HepG2 (cell line): ENCODE data around the gene KRT12. TPM values are rescaled to one million over a fixed set of nuclear protein-coding genes. Genes with fewer than 3 reads are reported as not detected.

ENCODE experiments used
- KLF12 ChIP-seq: sonication (generic); formaldehyde crosslinking; IDR thresholded peaks from 2 replicates; pipeline ENCODE4 v1.4.0; 2020; ENCODE audit warnings: missing genetic modification reagents, borderline replicate concordance
- NKX3-1 ChIP-seq: sonication (generic); formaldehyde crosslinking; IDR thresholded peaks from 2 replicates; pipeline ENCODE4 v1.5.0; 2020; ENCODE audit warnings: missing genetic modification reagents
- NR2C2 ChIP-seq: sonication (generic); formaldehyde crosslinking; IDR thresholded peaks from 2 replicates; pipeline ENCODE4 v1.4.0; 2020; ENCODE audit warnings: missing genetic modification reagents, mild to moderate bottlenecking, moderate library complexity, borderline replicate concordance
- PHF8 ChIP-seq: sonication (generic); formaldehyde crosslinking; IDR thresholded peaks from 2 replicates; pipeline ENCODE4 v1.5.0; 2020; ENCODE audit warnings: missing genetic modification reagents
- SYNCRIP ChIP-seq: fragments of 200-400 bp; formaldehyde crosslinking; IDR thresholded peaks from 2 replicates; pipeline ENCODE4 v1.6.1; 2018; ENCODE audit warnings: mild to moderate bottlenecking, low read depth, low read length; ENCODE audit not compliant: insufficient read depth
- ZBTB46 ChIP-seq: sonication (generic); formaldehyde crosslinking; IDR thresholded peaks from 2 replicates; pipeline ENCODE4 v1.4.0; 2020; ENCODE audit warnings: mild to moderate bottlenecking, missing genetic modification reagents, borderline replicate concordance
- ZFP1 ChIP-seq: IDR thresholded peaks from 2 replicates; pipeline ENCODE4 v1.6.1; 2016
- ZFP82 ChIP-seq: sonication (generic); formaldehyde crosslinking; IDR thresholded peaks from 2 replicates; pipeline ENCODE4 v1.5.1; 2020; ENCODE audit warnings: mild to moderate bottlenecking, missing genetic modification reagents, borderline replicate concordance
- ZNF235 ChIP-seq: sonication (generic); formaldehyde crosslinking; IDR thresholded peaks from 2 replicates; pipeline ENCODE4 v1.8.1; 2023; ENCODE audit warnings: mild to moderate bottlenecking, missing genetic modification reagents, borderline replicate concordance
- ZNF296 ChIP-seq: sonication (generic); formaldehyde crosslinking; conservative IDR thresholded peaks from 2 replicates; pipeline ENCODE4 v1.5.0; 2020; ENCODE audit warnings: mild to moderate bottlenecking, missing genetic modification reagents
- ZNF713 ChIP-seq: sonication (generic); formaldehyde crosslinking; IDR thresholded peaks from 2 replicates; pipeline ENCODE4 v1.4.0; 2020; ENCODE audit warnings: mild to moderate bottlenecking, missing genetic modification reagents
- ZNF720 ChIP-seq: sonication (generic); formaldehyde crosslinking; IDR thresholded peaks from 2 replicates; pipeline ENCODE4 v1.4.0; 2020; ENCODE audit warnings: missing genetic modification reagents
- polyA plus RNA-seq, 8 experiments: library from polyadenylated mRNA; depleted of rRNA in 3 of 8; stranded (reverse) in 7 of 8; unstranded in 1 of 8; fragments of >200 nt; fragmentation: Illumina TruSeq in 4 of 8; extraction: Trizol in 4 of 8; gene quantifications; 2 replicates each; pipeline versions ENCODE4 v1.2.1 to v1.2.3, GENCODE V29; 2011 to 2016; ENCODE audit warnings: low read depth in 4 of 8, missing spikeins in 1 of 8, mixed read lengths in 1 of 8; ENCODE audit not compliant: insufficient read depth in 1 of 8
- total RNA-seq, 5 experiments: library from RNA; depleted of rRNA; stranded (reverse); fragments of >200 nt; fragmentation: Illumina TruSeq; extraction: Trizol; gene quantifications; 2 replicates each; pipeline ENCODE4 v1.2.3, GENCODE V29; 2016; ENCODE audit warnings: low read depth in 1 of 5
- TF ChIP-seq, protein P1 (sequence below): sonication (generic); formaldehyde crosslinking; IDR thresholded peaks from 2 replicates; pipeline ENCODE4 v1.4.0; 2020; ENCODE audit warnings: mild to moderate bottlenecking, missing genetic modification reagents
- TF ChIP-seq, protein P2 (sequence below): sonication (generic); formaldehyde crosslinking; IDR thresholded peaks from 2 replicates; pipeline ENCODE4 v1.5.1; 2020; ENCODE audit warnings: mild to moderate bottlenecking, missing genetic modification reagents
- TF ChIP-seq, protein P3 (sequence below): sonication (generic); formaldehyde crosslinking; IDR thresholded peaks from 2 replicates; pipeline ENCODE4 v1.5.0; 2020; ENCODE audit warnings: mild to moderate bottlenecking, missing genetic modification reagents
- TF ChIP-seq, protein P4 (sequence below): sonication (generic); formaldehyde crosslinking; IDR thresholded peaks from 2 replicates; pipeline ENCODE4 v1.4.0; 2020; ENCODE audit warnings: missing genetic modification reagents
- TF ChIP-seq, protein P5 (sequence below): sonication (generic); formaldehyde crosslinking; IDR thresholded peaks from 2 replicates; pipeline ENCODE4 v1.5.1; 2020; ENCODE audit warnings: mild to moderate bottlenecking, missing genetic modification reagents, borderline replicate concordance
- TF ChIP-seq, protein P6 (sequence below): sonication (generic); formaldehyde crosslinking; IDR thresholded peaks from 2 replicates; pipeline ENCODE4 v1.9.0; 2021; ENCODE audit warnings: missing genetic modification reagents, borderline replicate concordance

The KRT12 gene
- total and polyA plus RNA-seq, 2 of the 13 experiments (the other 11 are each of a cell fraction or from before 2014, with no cell fraction given) = 0.07 to 0.09 TPM

DNA sequence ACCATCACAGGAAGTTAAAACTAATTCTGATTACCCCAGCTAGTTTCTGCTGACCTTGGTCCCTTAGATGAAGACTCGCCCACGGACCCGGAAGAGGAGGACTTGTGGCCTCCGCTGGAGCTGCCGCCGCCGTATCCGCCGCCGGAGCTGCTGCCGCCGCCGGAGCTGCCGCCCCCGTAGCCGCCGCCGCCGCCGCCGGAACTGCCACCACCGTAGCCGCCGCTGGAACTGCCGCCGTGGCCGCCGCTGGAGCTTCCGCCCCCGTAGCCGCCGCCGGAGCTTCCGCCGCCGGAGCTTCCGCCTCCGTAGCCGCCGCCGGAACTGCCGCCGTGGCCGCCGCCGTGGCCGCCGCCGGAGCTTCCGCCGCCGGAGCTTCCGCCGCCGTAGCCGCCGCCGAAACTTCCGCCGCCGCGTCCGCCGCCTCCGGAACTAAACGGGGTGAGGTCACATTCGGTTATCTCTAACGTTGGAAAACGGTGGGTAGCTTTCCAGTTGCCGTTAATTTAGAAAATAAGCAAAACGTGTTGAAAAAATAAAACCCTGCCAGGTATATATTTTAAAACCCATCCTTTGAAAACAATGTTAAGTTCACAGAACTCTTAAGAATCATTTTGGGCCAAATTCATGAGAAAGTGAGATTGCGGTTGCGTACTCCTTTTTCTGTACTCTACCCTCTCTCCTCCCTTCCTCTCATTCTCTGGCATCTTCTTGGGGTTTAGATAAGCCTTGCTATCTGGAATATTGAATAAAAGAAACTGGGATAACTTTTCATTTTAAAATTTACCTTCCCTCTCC, 48.1 kb downstream of the KRT12 start (continued):
- TF ChIP-seq ZBTB46 (no peak), PHF8 (CRISPR knock-in tag) (peak; percentile 71), KLF12 (CRISPR knock-in tag) (no peak), ZNF713 (no peak), NR2C2 (CRISPR knock-in tag) (peak; percentile 98), SYNCRIP (no peak), ZFP1 (no peak), NKX3-1 (CRISPR knock-in tag) (no peak), ZNF235 (no peak), ZNF720 (CRISPR knock-in tag) (no peak), ZNF296 (CRISPR knock-in tag) (no peak), ZFP82 (peak; percentile 60; the same call in 1 of the 2 replicates)
- TF ChIP-seq, protein P1, sequence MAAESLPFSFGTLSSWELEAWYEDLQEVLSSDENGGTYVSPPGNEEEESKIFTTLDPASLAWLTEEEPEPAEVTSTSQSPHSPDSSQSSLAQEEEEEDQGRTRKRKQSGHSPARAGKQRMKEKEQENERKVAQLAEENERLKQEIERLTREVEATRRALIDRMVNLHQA = no peak; the same call in 1 of the 2 replicates
- TF ChIP-seq, protein P2, sequence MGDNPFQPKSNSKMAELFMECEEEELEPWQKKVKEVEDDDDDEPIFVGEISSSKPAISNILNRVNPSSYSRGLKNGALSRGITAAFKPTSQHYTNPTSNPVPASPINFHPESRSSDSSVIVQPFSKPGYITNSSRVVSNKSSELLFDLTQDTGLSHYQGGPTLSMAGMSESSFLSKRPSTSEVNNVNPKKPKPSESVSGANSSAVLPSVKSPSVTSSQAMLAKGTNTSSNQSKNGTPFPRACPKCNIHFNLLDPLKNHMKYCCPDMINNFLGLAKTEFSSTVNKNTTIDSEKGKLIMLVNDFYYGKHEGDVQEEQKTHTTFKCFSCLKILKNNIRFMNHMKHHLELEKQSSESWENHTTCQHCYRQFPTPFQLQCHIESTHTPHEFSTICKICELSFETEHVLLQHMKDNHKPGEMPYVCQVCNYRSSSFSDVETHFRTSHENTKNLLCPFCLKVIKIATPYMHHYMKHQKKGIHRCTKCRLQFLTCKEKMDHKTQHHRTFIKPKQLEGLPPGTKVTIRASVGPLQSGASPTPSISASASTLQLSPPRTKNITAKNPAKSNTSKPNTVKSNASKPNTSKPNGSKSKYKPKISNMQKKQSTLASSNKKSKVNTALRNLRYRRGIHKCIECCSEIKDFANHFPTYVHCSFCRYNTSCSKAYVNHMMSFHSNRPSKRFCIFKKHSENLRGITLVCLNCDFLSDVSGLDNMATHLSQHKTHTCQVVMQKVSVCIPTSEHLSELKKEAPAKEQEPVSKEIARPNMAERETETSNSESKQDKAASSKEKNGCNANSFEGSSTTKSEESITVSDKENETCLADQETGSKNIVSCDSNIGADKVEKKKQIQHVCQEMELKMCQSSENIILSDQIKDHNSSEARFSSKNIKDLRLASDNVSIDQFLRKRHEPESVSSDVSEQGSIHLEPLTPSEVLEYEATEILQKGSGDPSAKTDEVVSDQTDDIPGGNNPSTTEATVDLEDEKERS (CRISPR knock-in tag) = no peak
- TF ChIP-seq, protein P3, sequence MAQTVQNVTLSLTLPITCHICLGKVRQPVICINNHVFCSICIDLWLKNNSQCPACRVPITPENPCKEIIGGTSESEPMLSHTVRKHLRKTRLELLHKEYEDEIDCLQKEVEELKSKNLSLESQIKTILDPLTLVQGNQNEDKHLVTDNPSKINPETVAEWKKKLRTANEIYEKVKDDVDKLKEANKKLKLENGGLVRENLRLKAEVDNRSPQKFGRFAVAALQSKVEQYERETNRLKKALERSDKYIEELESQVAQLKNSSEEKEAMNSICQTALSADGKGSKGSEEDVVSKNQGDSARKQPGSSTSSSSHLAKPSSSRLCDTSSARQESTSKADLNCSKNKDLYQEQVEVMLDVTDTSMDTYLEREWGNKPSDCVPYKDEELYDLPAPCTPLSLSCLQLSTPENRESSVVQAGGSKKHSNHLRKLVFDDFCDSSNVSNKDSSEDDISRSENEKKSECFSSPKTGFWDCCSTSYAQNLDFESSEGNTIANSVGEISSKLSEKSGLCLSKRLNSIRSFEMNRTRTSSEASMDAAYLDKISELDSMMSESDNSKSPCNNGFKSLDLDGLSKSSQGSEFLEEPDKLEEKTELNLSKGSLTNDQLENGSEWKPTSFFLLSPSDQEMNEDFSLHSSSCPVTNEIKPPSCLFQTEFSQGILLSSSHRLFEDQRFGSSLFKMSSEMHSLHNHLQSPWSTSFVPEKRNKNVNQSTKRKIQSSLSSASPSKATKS (CRISPR knock-in tag) = no peak
- TF ChIP-seq, protein P4, sequence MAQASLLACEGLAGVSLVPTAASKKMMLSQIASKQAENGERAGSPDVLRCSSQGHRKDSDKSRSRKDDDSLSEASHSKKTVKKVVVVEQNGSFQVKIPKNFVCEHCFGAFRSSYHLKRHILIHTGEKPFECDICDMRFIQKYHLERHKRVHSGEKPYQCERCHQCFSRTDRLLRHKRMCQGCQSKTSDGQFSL (CRISPR knock-in tag) = no peak
- TF ChIP-seq, protein P5, sequence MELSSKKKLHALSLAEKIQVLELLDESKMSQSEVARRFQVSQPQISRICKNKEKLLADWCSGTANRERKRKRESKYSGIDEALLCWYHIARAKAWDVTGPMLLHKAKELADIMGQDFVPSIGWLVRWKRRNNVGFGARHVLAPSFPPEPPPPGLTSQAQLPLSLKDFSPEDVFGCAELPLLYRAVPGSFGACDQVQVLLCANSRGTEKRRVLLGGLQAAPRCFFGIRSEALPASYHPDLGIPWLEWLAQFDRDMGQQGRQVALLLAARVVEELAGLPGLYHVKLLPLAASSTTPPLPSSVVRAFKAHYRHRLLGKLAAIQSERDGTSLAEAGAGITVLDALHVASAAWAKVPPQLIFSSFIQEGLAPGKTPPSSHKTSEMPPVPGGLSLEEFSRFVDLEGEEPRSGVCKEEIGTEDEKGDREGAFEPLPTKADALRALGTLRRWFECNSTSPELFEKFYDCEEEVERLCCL (CRISPR knock-in tag) = no peak
- TF ChIP-seq, protein P6, sequence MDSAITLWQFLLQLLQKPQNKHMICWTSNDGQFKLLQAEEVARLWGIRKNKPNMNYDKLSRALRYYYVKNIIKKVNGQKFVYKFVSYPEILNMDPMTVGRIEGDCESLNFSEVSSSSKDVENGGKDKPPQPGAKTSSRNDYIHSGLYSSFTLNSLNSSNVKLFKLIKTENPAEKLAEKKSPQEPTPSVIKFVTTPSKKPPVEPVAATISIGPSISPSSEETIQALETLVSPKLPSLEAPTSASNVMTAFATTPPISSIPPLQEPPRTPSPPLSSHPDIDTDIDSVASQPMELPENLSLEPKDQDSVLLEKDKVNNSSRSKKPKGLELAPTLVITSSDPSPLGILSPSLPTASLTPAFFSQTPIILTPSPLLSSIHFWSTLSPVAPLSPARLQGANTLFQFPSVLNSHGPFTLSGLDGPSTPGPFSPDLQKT (CRISPR knock-in tag) = no peak
